ENCODE data around the gene NFAT5. TPM values are rescaled to one million over a fixed set of nuclear protein-coding genes. Genes with fewer than 3 reads are reported as not detected.

The NFAT5 gene
- total and polyA plus RNA-seq, 9 of the 15 experiments (the other 6 are each of a cell fraction or from before 2014, with no cell fraction given) = 0.78 to 20.5 (median 12.4) TPM

GRCh38 chr16:69707920-69708683 lies 142.3 kb downstream of the NFAT5 start:
- no TSS peak for BruUV-seq (replicated peaks)
- Histone ChIP-seq H3K9me3 (replicated peaks; ENCODE audit: control insufficient read depth, insufficient read depth, low read depth, low read length) (no peaks in the 10 kb centered on the region), H3K9me1 (ENCODE audit: control insufficient read depth, insufficient read depth, low read length) (no peaks in the 10 kb centered on the region), H3K27ac (ENCODE audit: extremely low read depth, low read depth, low read length) (no peak overlapping the region), H3K79me2 (ENCODE audit: control insufficient read depth, insufficient read depth, low read length) (no peaks in the 10 kb centered on the region), H3K9ac (ENCODE audit: insufficient read depth in 1 of 2, low read depth in 2 of 2, low read length in 2 of 2) (no peak overlapping the region), H3K36me3 (ENCODE audit: control insufficient read depth, insufficient read depth, low read length) (peaks cover 47% of the 10 kb centered on the region; the same call in 2 of the 3 replicates), H3K27me3 (ENCODE audit: control insufficient read depth in 2 of 2, insufficient read depth in 2 of 2, low read length in 2 of 2) (no peaks in the 10 kb centered on the region), H3K4me2 (ENCODE audit: insufficient read depth, low read length) (no peak overlapping the region), H4K20me1 (replicated peaks; ENCODE audit: control insufficient read depth, insufficient read depth, low read length) (no peaks in the 10 kb centered on the region), H2AFZ (ENCODE audit: low read depth, low read length) (no peak overlapping the region), H3K4me1 (replicated peaks in 1 of 2; ENCODE audit: control insufficient read depth in 2 of 2, insufficient read depth in 2 of 2, low read length in 2 of 2) (no peaks in the 10 kb centered on the region; a peak in 1 of 5 replicates), H3K4me3 (no peak overlapping the region)
- 73% methylated on average over 10 of the region's 10 CpGs for WGBS (ENCODE audit: insufficient coverage, low coverage, missing lambda C conversion rate)
- ATAC-seq (no peak), DNase-seq (ENCODE audit: extremely low read depth in 1 of 4, low spot score in 3 of 4) (no peak), FAIRE-seq (no peak)
- TF ChIP-seq ZNF143 (CRISPR knock-in tag; IDR thresholded peaks at IDR 0.05) (no peak), ZNF830 (CRISPR knock-in tag; IDR thresholded peaks at IDR 0.05) (no peak), SP2 (IDR thresholded peaks at IDR 0.05; ENCODE audit: extremely low read depth, low read depth, low read length, poor library complexity, severe bottlenecking) (no peak), RCOR1 (IDR thresholded peaks at IDR 0.05; ENCODE audit: borderline replicate concordance in 1 of 2, low read depth in 2 of 2, low read length in 2 of 2) (no peak), TAL1 (IDR thresholded peaks at IDR 0.05) (no peak), ZBTB11 (CRISPR knock-in tag; IDR thresholded peaks at IDR 0.05) (no peak), TAF7 (tag; IDR thresholded peaks at IDR 0.05) (no peak), HDAC2 (IDR thresholded peaks at IDR 0.05) (no peak), POLR2AphosphoS2 (IDR thresholded peaks at IDR 0.05; ENCODE audit: low read length) (peak; percentile 56; the same call in 1 of the 2 replicates)
- CTCF ChIA-PET (ENCODE audit: low intra/inter-chr PET ratio) = interaction anchor here (1.7 to 2.8 kb wide), 2 partner anchors 47 to 221 kb away, joined by 5 to 29 read pairs; partner anchors contain the start of gene NOB1
- in situ Hi-C loops (cut with MboI) (loop anchor here (5.0 kb wide), 1 partner anchor 219 kb away; no protein-coding TSS in a partner anchor), intact Hi-C loops (cut with micrococcal nuclease) (loop anchor here (5.0 to 10.0 kb wide), 2 partner anchors 213 to 224 kb away; no protein-coding TSS in a partner anchor)
- POLR2A ChIA-PET = interaction anchor here (1.6 to 1.7 kb wide), 2 partner anchors 14 to 17 kb away, joined by 3 to 8 read pairs; no protein-coding TSS in a partner anchor

Measured in K562 (cell line).